Bronchial epithelial cell (primary cell): ENCODE results near the gene TBL1X. TPM values are rescaled to one million over a fixed set of nuclear protein-coding genes. Genes with fewer than 3 reads are reported as not detected.

Experiments
- DNase-seq: peaks from one replicate; pipeline ENCODE4 v3.0.0-alpha.2; 2010; ENCODE audit warnings: low read depth
- FAIRE-seq: peaks from 2 replicates; lab custom pipeline; 2011; peaks lifted over from hg19 to GRCh38; lab: Jason Lieb, UNC
- H3K27me3 ChIP-seq: 2 replicates; pipeline ENCODE4 v1.5.1; 2011; ENCODE audit warnings: low read length; ENCODE audit not compliant: control insufficient read depth, insufficient read depth
- H3K36me3 ChIP-seq: 2 replicates; pipeline ENCODE4 v1.5.1; 2011; ENCODE audit warnings: low read length; ENCODE audit not compliant: control insufficient read depth, insufficient read depth
- H3K4me3 ChIP-seq: 2 replicates; pipeline ENCODE4 v1.5.1; 2011; ENCODE audit warnings: mild to moderate bottlenecking, low read depth, low read length, control low read depth
- total RNA-seq: library from RNA; depleted of rRNA; stranded (reverse); fragments of >200 nt; gene quantifications from 2 replicates; pipeline ENCODE4 v1.2.1, GENCODE V29; 2014
- TF ChIP-seq, protein P1 (sequence below): IDR thresholded peaks from 2 replicates; pipeline ENCODE4 v1.5.1; 2011; ENCODE audit warnings: mild to moderate bottlenecking, moderate library complexity, low read length, control low read depth, inconsistent platforms; ENCODE audit not compliant: insufficient read depth, severe bottlenecking

TBL1X gene
- total RNA-seq, 1 donor from 2014 or later, result 14.2 TPM

DNA sequence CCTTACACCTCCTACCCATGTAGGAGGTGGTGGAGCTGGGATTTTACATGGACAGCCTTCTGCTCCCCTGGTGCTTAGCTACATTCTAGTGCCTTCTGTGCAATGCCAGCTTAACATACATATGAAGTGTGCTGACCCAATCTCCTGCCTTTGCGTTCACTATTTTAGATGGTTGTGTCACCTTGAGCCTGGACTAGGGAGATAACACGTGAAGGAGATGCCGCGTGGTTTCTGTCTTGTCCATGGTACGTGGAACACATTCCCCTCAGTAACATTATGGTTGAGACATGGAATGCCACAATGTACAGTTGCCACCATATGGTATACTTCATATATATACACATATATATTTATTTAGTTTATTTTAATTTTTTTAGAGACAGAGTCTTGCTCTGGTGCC is 54.0 kb downstream of the TBL1X start:
- FAIRE-seq, result no peak
- TF ChIP-seq, protein P1, sequence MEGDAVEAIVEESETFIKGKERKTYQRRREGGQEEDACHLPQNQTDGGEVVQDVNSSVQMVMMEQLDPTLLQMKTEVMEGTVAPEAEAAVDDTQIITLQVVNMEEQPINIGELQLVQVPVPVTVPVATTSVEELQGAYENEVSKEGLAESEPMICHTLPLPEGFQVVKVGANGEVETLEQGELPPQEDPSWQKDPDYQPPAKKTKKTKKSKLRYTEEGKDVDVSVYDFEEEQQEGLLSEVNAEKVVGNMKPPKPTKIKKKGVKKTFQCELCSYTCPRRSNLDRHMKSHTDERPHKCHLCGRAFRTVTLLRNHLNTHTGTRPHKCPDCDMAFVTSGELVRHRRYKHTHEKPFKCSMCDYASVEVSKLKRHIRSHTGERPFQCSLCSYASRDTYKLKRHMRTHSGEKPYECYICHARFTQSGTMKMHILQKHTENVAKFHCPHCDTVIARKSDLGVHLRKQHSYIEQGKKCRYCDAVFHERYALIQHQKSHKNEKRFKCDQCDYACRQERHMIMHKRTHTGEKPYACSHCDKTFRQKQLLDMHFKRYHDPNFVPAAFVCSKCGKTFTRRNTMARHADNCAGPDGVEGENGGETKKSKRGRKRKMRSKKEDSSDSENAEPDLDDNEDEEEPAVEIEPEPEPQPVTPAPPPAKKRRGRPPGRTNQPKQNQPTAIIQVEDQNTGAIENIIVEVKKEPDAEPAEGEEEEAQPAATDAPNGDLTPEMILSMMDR, result no peak

DNA sequence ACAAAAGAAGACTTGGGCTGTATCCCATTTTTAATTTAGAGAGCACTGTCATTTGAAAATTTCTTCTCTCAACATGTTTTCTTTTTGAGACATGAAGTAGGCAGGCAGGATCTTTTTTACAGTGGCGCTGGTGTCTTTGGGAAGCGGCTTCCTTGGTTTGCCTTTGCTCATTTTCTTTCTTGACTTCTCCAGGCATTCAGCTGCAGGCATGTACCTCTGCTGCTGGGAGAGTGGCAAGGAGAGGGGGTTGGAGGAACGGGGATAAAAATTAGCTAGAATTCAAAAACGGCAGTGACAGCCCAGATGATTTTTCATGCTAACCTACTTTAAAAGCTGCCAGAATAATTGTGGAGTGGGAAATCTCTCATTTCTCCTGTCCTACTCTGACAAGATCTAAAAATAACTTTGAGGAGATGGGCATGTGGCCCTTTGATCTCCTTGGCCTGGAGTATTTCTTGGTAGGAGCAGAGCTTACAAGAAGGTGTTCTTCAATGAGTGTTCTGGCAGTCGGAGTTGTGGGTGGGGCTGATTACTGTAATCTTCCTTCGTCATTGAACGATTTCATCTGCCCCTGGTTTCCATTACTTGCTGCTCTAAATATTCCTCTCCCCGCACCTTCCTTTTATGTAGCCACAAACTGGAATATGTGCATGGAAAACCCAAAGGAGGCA is 54.8 kb downstream of the TBL1X start:
- no peak for FAIRE-seq
- Histone ChIP-seq H3K4me3 (no peak overlapping the region), H3K27me3 (no peaks in the 10 kb centered on the region)

More for the DNA sequence above, 54.0 kb downstream of the TBL1X start:
- H3K27me3 ChIP-seq, result no peaks in the 10 kb centered on the region
- no peaks in the 10 kb centered on the region for H3K36me3 ChIP-seq
- no peak for DNase-seq
- H3K4me3 ChIP-seq, result no peak overlapping the region

DNA sequence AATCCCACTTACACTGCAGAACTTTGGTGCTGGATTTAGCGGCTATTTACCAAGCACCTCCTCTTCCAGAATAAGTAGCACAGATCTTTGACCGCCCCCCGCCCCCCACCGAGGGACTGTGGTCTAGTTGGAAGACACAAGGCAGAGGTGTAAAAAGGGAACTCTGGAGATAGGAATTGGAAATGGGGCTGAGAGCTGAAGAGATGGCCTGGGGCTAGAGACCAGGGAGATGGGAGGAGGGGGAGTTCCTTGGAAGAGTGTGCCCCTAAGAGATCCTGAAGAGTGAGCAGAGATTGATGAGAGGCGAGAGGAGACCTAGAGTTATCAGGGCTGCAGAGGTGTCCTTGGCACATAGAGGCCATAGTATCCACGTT is 55.3 kb downstream of the TBL1X start:
- DNase-seq (no peak), FAIRE-seq (no peak)
- Histone ChIP-seq H3K36me3 (no peaks in the 10 kb centered on the region), H3K27me3 (no peaks in the 10 kb centered on the region), H3K4me3 (no peak overlapping the region)
- TF ChIP-seq, protein P1, result no peak

More for the DNA sequence above, 54.8 kb downstream of the TBL1X start:
- no peak for DNase-seq
- TF ChIP-seq, protein P1, result no peak
- H3K36me3 ChIP-seq, result no peaks in the 10 kb centered on the region

DNA sequence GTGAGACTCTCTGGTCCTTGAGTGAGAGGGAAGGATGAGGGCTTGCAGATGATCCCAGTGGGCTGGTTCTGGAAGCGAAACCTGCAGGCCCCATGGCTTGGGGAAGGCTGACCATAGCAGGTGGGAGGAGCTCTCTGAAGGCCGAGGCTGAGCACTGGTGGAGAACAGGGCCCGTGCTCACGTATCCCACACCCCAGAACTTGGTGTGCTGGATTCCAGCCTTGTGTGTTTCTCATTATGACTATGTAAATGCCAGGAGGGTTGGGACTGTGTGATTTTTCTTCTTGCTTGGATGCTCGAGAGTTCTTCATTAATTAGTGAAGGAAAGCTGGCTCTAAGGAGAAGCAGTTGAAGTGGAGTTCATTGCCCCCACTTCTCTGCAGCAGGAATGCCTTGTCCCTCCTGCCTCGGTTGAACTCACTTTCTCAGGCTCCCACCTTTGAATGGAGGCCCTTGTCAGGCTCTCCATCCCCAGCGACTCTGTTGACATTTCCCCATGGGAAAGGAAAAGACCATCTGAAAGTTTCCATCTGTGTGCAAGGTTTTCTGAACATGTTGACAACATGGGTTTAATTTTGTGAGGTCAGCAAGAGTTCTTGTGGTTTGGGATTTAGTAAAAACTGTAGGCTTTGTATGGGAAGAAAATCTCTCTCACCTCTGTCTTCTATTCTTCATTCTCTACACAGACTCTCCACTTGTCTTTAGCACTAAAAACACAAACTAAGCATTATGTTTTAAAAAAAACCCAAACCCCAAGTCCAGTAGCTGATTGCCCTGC is 57.7 kb downstream of the TBL1X start:
- TF ChIP-seq, protein P1, result no peak
- no peaks in the 10 kb centered on the region for H3K36me3 ChIP-seq
- DNase-seq (no peak), FAIRE-seq (no peak)
- no peaks in the 10 kb centered on the region for H3K27me3 ChIP-seq
- no peak overlapping the region for H3K4me3 ChIP-seq

DNA sequence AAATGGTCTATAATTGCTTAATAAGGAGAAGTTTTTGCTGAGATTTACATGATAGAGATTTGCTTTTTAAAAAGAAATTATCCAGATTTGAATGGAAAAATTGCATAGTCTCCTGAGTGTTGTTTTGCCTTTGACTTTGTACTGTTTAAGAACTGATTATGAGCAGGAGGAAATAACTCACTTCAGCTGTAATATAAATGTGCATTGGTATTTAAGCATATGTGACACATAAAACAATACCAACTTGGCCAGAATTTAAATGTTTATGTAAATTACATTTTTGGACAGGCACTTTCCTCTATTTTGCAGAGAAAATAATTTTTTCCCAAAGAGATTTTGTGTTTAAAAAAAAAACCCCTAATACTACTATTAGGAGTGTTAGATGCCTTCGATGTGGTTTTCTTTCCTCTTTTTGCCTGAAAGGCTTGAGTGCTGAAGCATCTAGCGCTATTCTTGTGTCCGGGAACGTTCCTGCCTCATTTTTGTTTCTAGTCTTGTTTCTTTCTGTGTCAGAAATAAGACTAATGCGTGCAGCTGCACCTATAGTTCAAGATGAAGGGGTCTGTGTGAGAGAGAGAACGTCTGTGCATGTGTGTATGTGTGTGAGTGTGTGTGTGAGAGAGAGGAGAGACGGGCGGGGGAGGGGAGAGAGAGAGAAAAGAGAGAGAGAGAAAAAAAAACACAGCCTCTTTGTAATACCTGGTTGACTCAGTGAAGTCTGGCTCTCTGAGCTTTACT is 60.8 kb downstream of the TBL1X start:
- TF ChIP-seq, protein P1, result no peak
- H3K36me3 ChIP-seq, result no peaks in the 10 kb centered on the region
- FAIRE-seq (no peak), DNase-seq (no peak)
- H3K27me3 ChIP-seq, result no peaks in the 10 kb centered on the region
- H3K4me3 ChIP-seq, result no peak overlapping the region
